Body of pancreas (tissue), 4 donors: Measurements from ENCODE around the gene MTMR1. TPM values are rescaled to one million over a fixed set of nuclear protein-coding genes. Genes with fewer than 3 reads are reported as not detected.

Source experiments
- ATAC-seq: fragments of 150-250 bp; one replicate; pipeline ENCODE4 v1.9.1; 2016
- DNase-seq, 4 donors: peaks; one replicate each; pipeline ENCODE4 v3.0.0-alpha.2; 2019
- H3K27ac ChIP-seq, 4 donors: fragments of 200-600 bp; sonication (generic); 1 replicate in 3 of 4; 2 replicates in 1 of 4; pipeline versions ENCODE4 v1.5.1 to v1.6.1; 2016 to 2019; ENCODE audit warnings: mild to moderate bottlenecking in 1 of 4, mixed read lengths in 1 of 4, moderate library complexity in 1 of 4
- H3K27me3 ChIP-seq, 2 donors: fragments of 200-600 bp; sonication (generic); one replicate each; pipeline ENCODE4 v1.6.0; 2016; ENCODE audit warnings: mild to moderate bottlenecking in 1 of 2
- H3K36me3 ChIP-seq, 2 donors: fragments of 200-600 bp; sonication (generic); replicated peaks in 1 of 2; 2 replicates each; pipeline ENCODE4 v1.5.1; 2016; ENCODE audit warnings: low read depth in 2 of 2; ENCODE audit not compliant: insufficient read depth in 1 of 2
- H3K4me1 ChIP-seq: fragments of 200-600 bp; sonication (generic); one replicate; pipeline ENCODE4 v1.6.0; 2016
- H3K4me3 ChIP-seq, 2 donors: fragments of 200-600 bp; sonication (generic); 1 replicate in 1 of 2; 2 replicates in 1 of 2; pipeline ENCODE4 v1.5.1; 2016 to 2019
- H3K9me3 ChIP-seq, 3 donors: fragments of 200-600 bp; sonication (generic); 1 replicate in 2 of 3; 2 replicates in 1 of 3; pipeline ENCODE4 v1.5.1; 2016
- CTCF ChIP-seq, 7 experiments: fragments of 450-650 bp in 4 of 7; fragments of 200-600 bp in 3 of 7; sonication (generic) in 3 of 7; IDR thresholded peaks; one replicate each; pipeline ENCODE4 v1.5.1; 2016 to 2019; ENCODE audit warnings: antibody characterized with exemption in 7 of 7
- POLR2A ChIP-seq, 3 donors: fragments of 450-650 bp; IDR thresholded peaks; one replicate each; pipeline ENCODE4 v1.6.1; 2016; ENCODE audit warnings: antibody characterized with exemption in 3 of 3, mild to moderate bottlenecking in 2 of 3
- WGBS, 2 donors: methylation state at CpG; one replicate each; pipeline ENCODE4 v1.1.5; 2017; 5-methylcytosine and 5-hydroxymethylcytosine counted together
- intact Hi-C: fragments of 100-400 bp; cut with DNase I; formaldehyde crosslinking; loops from one replicate; pipeline ENCODE4 v1.15.1; 2023
- total RNA-seq, 2 donors: library from RNA; depleted of rRNA; stranded (reverse); fragments of >200 nt; gene quantifications; one replicate each; pipeline ENCODE4 v1.1.0, GENCODE V29; 2016

MTMR1 gene
- total RNA-seq, 2 donors from 2014 or later: 7.6 to 9.1 TPM

DNA sequence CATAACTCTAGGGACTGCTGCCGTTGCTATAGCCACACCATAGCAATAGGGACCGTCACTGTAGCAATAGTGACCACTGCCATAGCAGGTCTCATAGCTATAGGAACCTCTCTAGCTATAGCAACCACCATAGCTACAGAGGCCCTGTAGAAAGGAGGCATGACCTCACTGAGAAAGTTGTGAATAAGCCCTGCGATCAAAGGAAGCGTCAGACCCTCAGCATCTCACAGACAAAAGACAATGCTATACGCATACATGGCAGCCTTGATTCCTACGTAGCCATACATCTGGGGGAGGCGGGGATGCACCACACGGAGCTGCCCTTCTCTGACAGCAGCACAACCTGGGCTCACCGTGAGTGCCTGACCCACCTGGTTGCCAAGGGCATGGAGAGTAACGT, 88.5 kb downstream of the MTMR1 start:
- no peak for TF ChIP-seq CTCF (IDR thresholded peaks at IDR 0.05)
- no peak for TF ChIP-seq POLR2A (IDR thresholded peaks at IDR 0.05)
- 81 to 100% methylated on average over 3 to 6 of the region's 10 CpGs for WGBS, 2 donors
- H3K9me3 ChIP-seq: no peaks in the 10 kb centered on the region
- intact Hi-C loops: no loop called here
- ATAC-seq: no peak
- no peak for DNase-seq
- H3K36me3 ChIP-seq: no peaks in the 10 kb centered on the region
- H3K27me3 ChIP-seq: no peaks in the 10 kb centered on the region
- no peak overlapping the region for H3K4me3 ChIP-seq
- H3K4me1 ChIP-seq: no peaks in the 10 kb centered on the region
- no peak overlapping the region for H3K27ac ChIP-seq

DNA sequence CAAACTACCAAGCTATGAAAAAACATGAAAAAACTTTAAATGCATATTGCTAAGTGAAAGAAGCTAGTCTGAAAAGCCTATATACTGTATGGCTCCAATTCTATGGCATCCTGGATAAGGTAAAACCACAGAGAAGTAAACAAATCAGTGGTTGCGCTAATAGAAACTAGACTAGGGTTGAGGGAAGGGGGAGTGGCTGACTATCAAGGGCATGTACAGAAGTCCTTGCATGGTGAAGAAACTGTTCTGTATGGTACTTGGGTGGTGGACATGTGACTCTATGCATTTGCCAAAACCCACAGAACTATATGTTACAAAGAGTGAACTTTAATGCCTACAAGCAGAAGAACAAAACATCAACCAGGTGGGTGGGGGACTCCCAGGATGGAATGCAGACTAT, 96.8 kb downstream of the MTMR1 start:
- intact Hi-C loops: no loop called here
- Histone ChIP-seq H3K36me3 (no peaks in the 10 kb centered on the region), H3K9me3 (no peaks in the 10 kb centered on the region), H3K4me1 (no peaks in the 10 kb centered on the region), H3K27me3 (no peaks in the 10 kb centered on the region), H3K27ac (no peak overlapping the region), H3K4me3 (no peak overlapping the region)
- TF ChIP-seq CTCF (IDR thresholded peaks at IDR 0.05) (no peak), POLR2A (IDR thresholded peaks at IDR 0.05) (no peak)
- whole genome bisulfite sequencing, 2 donors: 92 to 100% methylated on average over 1 of the region's 1 CpG
- ATAC-seq (no peak), DNase-seq (no peak)

GRCh38 chrX:150792949-150793527, 99.8 kb downstream of the MTMR1 start:
- no peak for ATAC-seq
- Histone ChIP-seq H3K27ac (no peak overlapping the region), H3K36me3 (no peaks in the 10 kb centered on the region), H3K4me3 (no peak overlapping the region), H3K9me3 (no peaks in the 10 kb centered on the region), H3K27me3 (no peaks in the 10 kb centered on the region), H3K4me1 (no peaks in the 10 kb centered on the region)
- 87 to 89% methylated on average over 4 to 5 of the region's 5 CpGs for WGBS, 2 donors
- intact Hi-C loops: no loop called here
- no peak for DNase-seq
- no peak for TF ChIP-seq POLR2A (IDR thresholded peaks at IDR 0.05)
- no peak for TF ChIP-seq CTCF (IDR thresholded peaks at IDR 0.05)

- H3K27ac ChIP-seq: no peak overlapping the region
- H3K9me3 ChIP-seq: no peaks in the 10 kb centered on the region
- WGBS, 2 donors: 95 to 100% methylated on average over 2 of the region's 2 CpGs
- ATAC-seq (no peak), DNase-seq (no peak)
- H3K4me1 ChIP-seq: no peaks in the 10 kb centered on the region
- intact Hi-C loops: no loop called here
- H3K4me3 ChIP-seq: no peak overlapping the region
- no peak for TF ChIP-seq CTCF (IDR thresholded peaks at IDR 0.05)
- no peak for TF ChIP-seq POLR2A (IDR thresholded peaks at IDR 0.05)
- H3K27me3 ChIP-seq: no peaks in the 10 kb centered on the region
- no peaks in the 10 kb centered on the region for H3K36me3 ChIP-seq
Observed at GRCh38 chrX:150805736-150806135, 112.5 kb downstream of the MTMR1 start.

DNA sequence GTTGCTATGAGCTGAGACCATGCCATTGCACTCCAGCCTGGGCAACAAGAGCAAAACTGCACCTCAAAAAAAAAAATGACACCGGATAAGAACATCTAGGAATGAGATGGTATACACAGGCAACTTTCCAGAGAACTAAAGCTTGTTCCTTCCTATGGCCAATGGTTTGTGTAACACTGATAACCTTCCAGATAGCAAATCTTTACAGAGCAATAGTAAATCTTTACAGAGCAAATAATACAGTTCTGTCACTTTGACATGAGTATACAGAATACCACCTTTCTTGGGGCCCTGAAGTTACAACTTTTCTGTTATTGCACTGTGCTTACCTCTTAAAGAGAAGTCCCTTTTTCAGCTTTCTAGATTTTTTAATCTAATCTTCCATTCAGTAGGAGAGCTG, 113.6 kb downstream of the MTMR1 start:
- Histone ChIP-seq H3K4me3 (no peak overlapping the region), H3K36me3 (no peaks in the 10 kb centered on the region), H3K9me3 (no peaks in the 10 kb centered on the region), H3K4me1 (no peaks in the 10 kb centered on the region), H3K27ac (no peak overlapping the region), H3K27me3 (no peaks in the 10 kb centered on the region)
- WGBS, 2 donors: 11 to 20% methylated on average over 1 of the region's 1 CpG
- TF ChIP-seq CTCF (IDR thresholded peaks at IDR 0.05): no peak
- no peak for TF ChIP-seq POLR2A (IDR thresholded peaks at IDR 0.05)
- DNase-seq: no peak
- intact Hi-C loops: no loop called here
- ATAC-seq: no peak
